ENCODE results near the gene APRT. TPM values are rescaled to one million over a fixed set of nuclear protein-coding genes. Genes with fewer than 3 reads are reported as not detected.

Gene APRT
- total and polyA plus RNA-seq, 9 donors = 12.7 to 150 (median 74.1) TPM

DNA sequence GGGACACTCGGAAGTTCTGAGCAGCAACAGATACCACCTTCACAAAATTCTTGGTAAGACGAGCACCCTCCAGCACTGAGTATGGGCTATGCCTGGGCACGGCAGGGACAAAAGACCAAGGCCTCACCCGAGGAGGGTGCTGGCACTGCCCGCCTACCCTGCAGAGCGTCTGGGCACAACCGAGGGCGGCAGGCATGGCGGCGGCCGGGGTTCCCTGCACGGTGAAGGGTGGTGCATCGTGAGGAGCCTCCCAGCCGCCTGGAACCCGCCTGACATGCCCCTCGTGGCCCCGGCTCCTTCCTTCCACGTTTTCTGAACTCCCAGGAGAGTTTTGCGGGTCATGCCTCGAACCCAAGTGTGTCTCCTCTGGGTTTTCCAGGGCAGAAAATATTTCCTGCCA lies 26.1 kb upstream of the APRT start:
- 89 to 94% (median 90%) methylated on average over 20 of the region's 20 CpGs for WGBS, 3 donors
- intact Hi-C loops (cut with DNase I) = no loop called here
- Histone ChIP-seq H3K36me3 (no peaks in the 10 kb centered on the region), H3K27ac (no peak overlapping the region), H3K27me3 (no peaks in the 10 kb centered on the region), H3K4me3 (no peak overlapping the region), H3K9me3 (no peaks in the 10 kb centered on the region), H3K4me1 (ENCODE audit: insufficient read depth) (no peaks in the 10 kb centered on the region)
- TF ChIP-seq EP300 (IDR thresholded peaks at IDR 0.05) (no peak), POLR2A (IDR thresholded peaks at IDR 0.05) (no peak)
- TF ChIP-seq, protein P1, sequence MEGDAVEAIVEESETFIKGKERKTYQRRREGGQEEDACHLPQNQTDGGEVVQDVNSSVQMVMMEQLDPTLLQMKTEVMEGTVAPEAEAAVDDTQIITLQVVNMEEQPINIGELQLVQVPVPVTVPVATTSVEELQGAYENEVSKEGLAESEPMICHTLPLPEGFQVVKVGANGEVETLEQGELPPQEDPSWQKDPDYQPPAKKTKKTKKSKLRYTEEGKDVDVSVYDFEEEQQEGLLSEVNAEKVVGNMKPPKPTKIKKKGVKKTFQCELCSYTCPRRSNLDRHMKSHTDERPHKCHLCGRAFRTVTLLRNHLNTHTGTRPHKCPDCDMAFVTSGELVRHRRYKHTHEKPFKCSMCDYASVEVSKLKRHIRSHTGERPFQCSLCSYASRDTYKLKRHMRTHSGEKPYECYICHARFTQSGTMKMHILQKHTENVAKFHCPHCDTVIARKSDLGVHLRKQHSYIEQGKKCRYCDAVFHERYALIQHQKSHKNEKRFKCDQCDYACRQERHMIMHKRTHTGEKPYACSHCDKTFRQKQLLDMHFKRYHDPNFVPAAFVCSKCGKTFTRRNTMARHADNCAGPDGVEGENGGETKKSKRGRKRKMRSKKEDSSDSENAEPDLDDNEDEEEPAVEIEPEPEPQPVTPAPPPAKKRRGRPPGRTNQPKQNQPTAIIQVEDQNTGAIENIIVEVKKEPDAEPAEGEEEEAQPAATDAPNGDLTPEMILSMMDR (IDR thresholded peaks at IDR 0.05) = no peak
- no peak for DNase-seq

- H3K4me3 ChIP-seq = no peak overlapping the region
- no peaks in the 10 kb centered on the region for H3K4me1 ChIP-seq (ENCODE audit: insufficient read depth)
- no peak for DNase-seq
- no peak for TF ChIP-seq POLR2A (IDR thresholded peaks at IDR 0.05)
- no peak for TF ChIP-seq EP300 (IDR thresholded peaks at IDR 0.05)
- TF ChIP-seq, protein P1 (IDR thresholded peaks at IDR 0.05) = no peak
- H3K27ac ChIP-seq = no peak overlapping the region
- no peaks in the 10 kb centered on the region for H3K9me3 ChIP-seq
- 84 to 90% (median 85%) methylated on average over 17 of the region's 17 CpGs for WGBS, 3 donors
- no peaks in the 10 kb centered on the region for H3K27me3 ChIP-seq
- H3K36me3 ChIP-seq = no peaks in the 10 kb centered on the region
- intact Hi-C loops (cut with DNase I) = no loop called here
Measured at GRCh38 chr16:88836791-88837190, 25.1 kb upstream of the APRT start.

GRCh38 chr16:88835818-88836217 lies 24.1 kb upstream of the APRT start:
- TF ChIP-seq, protein P1 (IDR thresholded peaks at IDR 0.05) = no peak
- TF ChIP-seq EP300 (IDR thresholded peaks at IDR 0.05) (no peak), POLR2A (IDR thresholded peaks at IDR 0.05) (no peak)
- Histone ChIP-seq H3K9me3 (no peaks in the 10 kb centered on the region), H3K27me3 (no peaks in the 10 kb centered on the region), H3K36me3 (no peaks in the 10 kb centered on the region), H3K27ac (no peak overlapping the region), H3K4me3 (no peak overlapping the region), H3K4me1 (ENCODE audit: insufficient read depth) (no peaks in the 10 kb centered on the region)
- no peak for DNase-seq
- 91 to 94% (median 93%) methylated on average over 33 of the region's 33 CpGs for WGBS, 3 donors
- intact Hi-C loops (cut with DNase I) = no loop called here

- intact Hi-C loops (cut with DNase I) = no loop called here
- no peaks in the 10 kb centered on the region for H3K9me3 ChIP-seq
- H3K27me3 ChIP-seq = no peaks in the 10 kb centered on the region
- H3K36me3 ChIP-seq = no peaks in the 10 kb centered on the region
- no peaks in the 10 kb centered on the region for H3K4me1 ChIP-seq (ENCODE audit: insufficient read depth)
- no peak for DNase-seq
- 66 to 76% (median 74%) methylated on average over 11 of the region's 11 CpGs for WGBS, 3 donors
- H3K4me3 ChIP-seq = no peak overlapping the region
- TF ChIP-seq, protein P1 (IDR thresholded peaks at IDR 0.05) = no peak
- no peak for TF ChIP-seq EP300 (IDR thresholded peaks at IDR 0.05)
- TF ChIP-seq POLR2A (IDR thresholded peaks at IDR 0.05) = no peak
- no peak overlapping the region for H3K27ac ChIP-seq
Measured at GRCh38 chr16:88835383-88835782, 23.7 kb upstream of the APRT start.
